T-helper 1 cell treated with Interleukin-12 subunit alpha and Interleukin-12 subunit beta and Interleukin-4 antibody, amounts not matched to agents 30 μg/mL and 1 μg/mL, for 36 hours (primary cell): ENCODE data around the gene TCP1.
"Not testable (repeated sequence)": the region's sequence is repeated elsewhere in the genome, so short reads cannot be mapped to it uniquely, and the experiment has no call there.

Source experiments
- H3K27ac Mint-ChIP-seq: one replicate; pipeline ENCODE4 v1.8.0; 2021; ENCODE audit warnings: mild to moderate bottlenecking, mixed read lengths
- H3K27me3 Mint-ChIP-seq: one replicate; pipeline ENCODE4 v1.8.0; 2021; ENCODE audit warnings: low read depth, mixed read lengths
- H3K36me3 Mint-ChIP-seq: one replicate; pipeline ENCODE4 v1.8.0; 2021; ENCODE audit warnings: low read depth, mixed read lengths
- H3K4me1 Mint-ChIP-seq: one replicate; pipeline ENCODE4 v1.8.0; 2021; ENCODE audit warnings: low read depth, mixed read lengths
- H3K4me3 Mint-ChIP-seq: one replicate; pipeline ENCODE4 v1.8.0; 2021; ENCODE audit warnings: mild to moderate bottlenecking, moderate library complexity, mixed read lengths
- H3K9me3 Mint-ChIP-seq: one replicate; pipeline ENCODE4 v1.8.0; 2021; ENCODE audit warnings: mixed read lengths

Gene TCP1

DNA sequence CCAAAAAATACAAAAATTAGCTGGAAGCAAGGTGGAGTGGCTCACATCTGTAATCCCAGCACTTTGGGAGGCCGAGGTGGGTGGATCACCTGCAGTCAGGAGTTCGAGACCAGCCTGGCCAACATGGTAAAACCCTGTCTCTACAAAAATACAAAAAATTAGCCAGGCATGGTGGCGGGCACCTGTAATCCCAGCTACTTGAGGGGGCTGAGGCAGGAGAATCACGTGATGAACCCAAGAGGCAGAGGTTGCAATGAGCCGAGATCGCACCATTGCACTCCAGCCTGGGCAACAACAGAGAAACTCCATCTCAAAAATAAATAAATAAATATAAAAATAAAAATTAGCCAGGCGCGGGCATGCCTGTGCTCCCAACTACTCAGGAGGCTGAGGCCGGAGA is 35.3 kb upstream of the TCP1 start:
- H3K27me3 Mint-ChIP-seq, H3K4me3 Mint-ChIP-seq, H3K36me3 Mint-ChIP-seq, H3K9me3 Mint-ChIP-seq, H3K27ac Mint-ChIP-seq: not testable (repeated sequence)
- H3K4me1 Mint-ChIP-seq = peaks cover 14% of the 10 kb centered on the region

DNA sequence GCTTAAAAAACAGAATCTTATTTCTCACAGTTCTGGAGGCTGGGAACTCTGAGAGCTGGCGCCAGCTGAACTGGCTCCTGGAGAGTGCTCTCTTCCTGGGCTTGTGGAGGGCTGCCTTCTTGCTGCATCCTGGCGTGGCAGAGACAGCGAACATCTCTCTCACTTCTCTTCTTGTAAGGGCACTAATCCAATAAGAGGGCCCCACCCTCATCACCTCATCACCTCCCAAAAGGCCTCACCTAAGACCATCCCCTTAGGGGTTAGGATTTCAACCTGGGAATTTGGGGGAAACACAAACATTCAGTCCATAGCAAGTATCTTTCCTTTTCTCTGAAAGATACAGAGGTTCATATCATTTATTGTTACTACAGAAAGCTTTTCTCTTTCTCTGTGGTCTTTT is 34.6 kb upstream of the TCP1 start:
- Mint-ChIP-seq H3K9me3 (no peaks in the 10 kb centered on the region), H3K36me3 (no peaks in the 10 kb centered on the region), H3K4me1 (peaks cover 16% of the 10 kb centered on the region), H3K27ac (no peak overlapping the region), H3K27me3 (no peaks in the 10 kb centered on the region), H3K4me3 (no peak overlapping the region)

DNA sequence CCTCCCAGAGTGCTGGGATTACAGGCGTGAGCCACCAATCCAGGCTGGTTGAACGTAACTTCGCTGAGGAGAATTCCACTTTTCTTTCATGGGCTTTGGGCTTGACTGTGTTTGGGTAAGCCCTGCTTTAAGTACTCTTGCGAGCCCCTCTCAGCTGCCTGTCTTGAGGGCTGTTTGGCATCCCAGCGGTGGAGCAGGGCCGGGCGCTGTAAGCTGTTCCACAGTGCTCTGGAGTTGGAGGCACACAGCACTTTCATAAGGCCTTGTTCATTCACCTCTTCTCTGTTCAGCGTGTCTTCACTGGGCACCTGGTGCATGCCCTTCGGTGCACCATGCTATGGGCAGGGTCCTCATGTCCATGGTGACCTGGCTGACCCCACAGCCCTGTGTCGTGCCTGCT is 32.3 kb upstream of the TCP1 start:
- Mint-ChIP-seq H3K9me3 (no peaks in the 10 kb centered on the region), H3K4me3 (no peak overlapping the region), H3K27ac (no peak overlapping the region), H3K36me3 (no peaks in the 10 kb centered on the region), H3K27me3 (no peaks in the 10 kb centered on the region), H3K4me1 (peaks cover 14% of the 10 kb centered on the region)

DNA sequence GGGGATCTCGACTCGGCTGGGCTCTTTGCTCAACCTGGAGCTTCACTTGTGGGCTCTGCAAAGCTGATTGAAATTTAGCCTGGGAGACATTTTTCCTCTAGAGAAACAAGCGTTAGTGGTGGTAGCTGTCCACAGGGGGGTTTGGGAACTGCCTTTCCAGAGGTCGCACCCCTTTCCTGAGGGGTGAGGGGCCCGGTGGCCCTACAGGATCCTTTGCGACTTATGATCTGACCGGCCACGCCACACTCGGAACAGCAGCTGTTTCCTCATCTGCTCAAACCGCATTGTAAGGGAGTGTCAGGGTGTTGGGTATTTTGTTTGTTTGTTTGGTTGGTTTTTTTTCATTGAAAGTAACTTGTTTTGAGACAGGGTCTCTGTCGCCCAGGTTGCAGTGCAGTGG is 31.7 kb upstream of the TCP1 start:
- no peaks in the 10 kb centered on the region for H3K9me3 Mint-ChIP-seq
- no peaks in the 10 kb centered on the region for H3K27me3 Mint-ChIP-seq
- H3K36me3 Mint-ChIP-seq = no peaks in the 10 kb centered on the region
- H3K4me3 Mint-ChIP-seq = no peak overlapping the region
- peaks cover 14% of the 10 kb centered on the region for H3K4me1 Mint-ChIP-seq
- no peak overlapping the region for H3K27ac Mint-ChIP-seq

DNA sequence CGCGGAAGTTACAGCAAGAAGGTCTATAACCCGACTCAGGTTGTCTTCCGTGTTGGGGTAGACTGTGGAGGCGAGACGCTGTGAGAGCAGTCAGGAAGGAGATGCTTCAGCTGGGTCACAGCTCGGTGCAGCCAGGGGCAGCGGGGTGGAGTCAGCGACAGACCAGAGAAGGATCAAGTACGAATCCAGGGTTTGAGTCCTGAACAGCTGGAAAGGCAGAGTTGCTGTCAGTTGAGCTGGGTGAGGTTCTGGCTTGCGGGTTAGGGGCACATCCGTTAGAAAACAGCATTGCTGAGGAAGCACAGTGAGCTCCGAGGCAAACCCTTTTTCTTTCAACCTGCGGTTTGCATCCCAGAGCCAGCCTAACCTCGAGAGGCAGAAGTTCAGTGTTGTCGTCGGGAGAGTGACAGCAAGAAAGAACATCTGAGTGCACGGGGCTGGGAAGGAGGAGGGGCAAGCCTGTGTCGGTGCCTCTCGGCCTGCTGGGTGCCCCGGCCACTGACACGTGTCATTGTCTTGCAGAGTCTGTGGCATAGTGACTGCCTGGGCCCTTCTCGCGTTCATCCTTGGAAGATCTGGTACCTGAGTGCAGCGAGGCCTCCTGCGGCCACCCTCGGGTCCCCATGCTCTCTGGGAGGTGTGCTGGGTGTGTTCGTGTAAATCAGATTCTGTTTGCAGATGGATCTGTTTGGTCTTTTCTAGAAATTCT is 30.7 kb upstream of the TCP1 start:
- H3K36me3 Mint-ChIP-seq = no peaks in the 10 kb centered on the region
- H3K27ac Mint-ChIP-seq = peak overlapping the region; percentile 89
- H3K4me1 Mint-ChIP-seq = peaks cover 14% of the 10 kb centered on the region
- no peaks in the 10 kb centered on the region for H3K9me3 Mint-ChIP-seq
- peak overlapping the region; percentile 76 for H3K4me3 Mint-ChIP-seq
- H3K27me3 Mint-ChIP-seq = no peaks in the 10 kb centered on the region

DNA sequence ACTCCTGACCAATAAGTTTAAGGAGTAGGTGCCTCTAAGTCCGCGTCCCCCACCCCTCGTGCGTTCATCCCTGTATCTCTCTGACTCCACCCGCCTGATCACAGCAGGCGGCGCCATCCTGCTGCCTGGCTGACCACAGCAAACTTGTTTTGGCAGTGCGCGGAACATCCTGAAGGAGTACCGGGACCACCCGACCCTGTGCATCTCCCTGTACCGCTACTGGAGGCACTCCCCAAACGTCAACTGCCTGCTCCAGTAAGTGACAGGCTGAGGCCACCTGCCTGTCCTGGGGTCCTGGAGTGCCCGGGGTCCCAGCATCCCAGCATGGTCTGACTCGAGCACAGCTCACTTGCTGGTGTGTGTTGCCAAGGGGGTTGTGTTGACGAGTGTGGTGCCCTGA is 29.7 kb upstream of the TCP1 start:
- peak overlapping the region; percentile 76 for H3K4me3 Mint-ChIP-seq
- H3K36me3 Mint-ChIP-seq = no peaks in the 10 kb centered on the region
- H3K27ac Mint-ChIP-seq = peak overlapping the region; percentile 89
- H3K4me1 Mint-ChIP-seq = peaks cover 14% of the 10 kb centered on the region
- H3K9me3 Mint-ChIP-seq = no peaks in the 10 kb centered on the region
- no peaks in the 10 kb centered on the region for H3K27me3 Mint-ChIP-seq

DNA sequence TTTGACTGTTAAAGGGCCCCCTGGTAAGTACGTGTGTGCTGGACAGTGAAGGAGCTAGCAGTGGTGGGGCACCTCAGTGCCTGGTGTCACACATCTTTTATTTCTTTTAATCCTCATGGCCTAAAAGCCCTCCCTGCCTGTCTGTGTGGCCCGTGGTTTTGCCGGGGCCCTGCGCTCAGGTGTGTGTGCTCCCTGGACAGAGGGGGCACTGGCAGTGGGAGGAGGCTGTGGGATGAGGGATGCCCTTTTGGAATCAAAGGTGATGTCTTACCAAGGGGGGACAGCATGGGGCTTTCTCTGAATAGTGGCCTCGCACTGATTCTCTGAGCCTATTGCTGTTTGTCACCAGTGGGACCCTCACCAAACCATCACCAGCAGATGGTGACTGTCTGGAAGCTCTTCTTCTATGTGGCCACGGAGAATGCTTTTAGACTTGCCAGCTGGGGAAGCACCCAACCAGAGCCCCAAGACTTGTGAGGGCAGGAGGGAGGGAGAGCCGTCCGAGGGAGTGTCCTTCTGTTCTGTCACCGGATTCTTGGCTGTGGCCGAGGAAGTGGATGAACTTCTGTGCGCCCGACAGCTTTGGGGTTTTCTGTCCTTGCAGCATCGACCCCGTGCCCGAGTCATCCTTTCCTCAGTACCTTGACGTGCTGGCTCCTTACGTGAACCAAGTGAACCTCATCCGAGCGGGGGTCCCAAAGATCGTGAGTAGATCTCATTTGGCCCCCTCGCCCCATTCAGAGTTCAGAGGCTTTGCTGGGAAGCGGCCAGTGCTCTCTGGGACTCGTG is 28.7 kb upstream of the TCP1 start:
- Mint-ChIP-seq H3K4me3 (no peak overlapping the region), H3K27me3 (no peaks in the 10 kb centered on the region), H3K27ac (no peak overlapping the region), H3K36me3 (no peaks in the 10 kb centered on the region), H3K9me3 (no peaks in the 10 kb centered on the region), H3K4me1 (peaks cover 14% of the 10 kb centered on the region)

DNA sequence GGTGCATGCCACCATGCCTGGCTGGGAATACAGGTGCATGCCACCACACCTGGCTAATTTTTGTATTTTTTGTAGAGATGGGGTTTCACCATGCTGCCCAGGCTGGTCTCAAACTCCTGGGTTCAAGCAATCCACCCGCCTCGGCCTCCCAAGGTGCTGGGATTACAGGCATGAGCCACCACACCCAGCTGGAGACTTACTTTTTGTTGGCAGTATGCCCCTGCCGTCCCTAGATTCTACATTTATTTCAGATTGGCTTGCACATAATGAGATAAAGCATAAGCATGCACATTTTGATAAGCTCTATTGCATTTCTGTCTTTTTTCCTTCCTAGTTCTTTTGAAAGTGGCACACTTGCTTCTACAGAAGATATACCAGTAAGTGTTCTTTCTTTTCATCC is 27.4 kb upstream of the TCP1 start:
- H3K4me3 Mint-ChIP-seq, H3K27me3 Mint-ChIP-seq, H3K9me3 Mint-ChIP-seq, H3K27ac Mint-ChIP-seq, H3K36me3 Mint-ChIP-seq: not testable (repeated sequence)
- H3K4me1 Mint-ChIP-seq = peaks cover 14% of the 10 kb centered on the region

DNA sequence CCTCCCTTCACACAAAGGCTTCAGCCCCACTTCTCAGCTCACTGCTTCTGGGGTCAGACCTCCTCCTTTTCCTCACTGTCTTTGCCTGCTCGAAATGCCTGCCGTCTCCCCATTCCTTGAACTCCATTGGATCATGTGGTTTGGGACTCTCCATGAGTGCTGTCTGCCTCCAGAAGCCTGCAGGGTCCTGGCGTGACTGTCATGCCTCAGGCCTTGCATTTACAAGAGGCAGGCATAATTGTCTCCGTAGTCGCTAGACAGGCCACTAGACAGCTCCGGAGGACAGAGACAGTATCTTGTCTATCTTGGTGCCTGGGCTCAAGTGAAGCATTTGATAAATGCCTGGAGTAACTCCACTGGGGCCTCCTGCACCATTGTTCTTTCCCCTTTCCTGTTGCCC is 26.0 kb upstream of the TCP1 start:
- Mint-ChIP-seq H3K4me3 (no peak overlapping the region), H3K4me1 (peaks cover 11% of the 10 kb centered on the region), H3K27me3 (no peaks in the 10 kb centered on the region), H3K27ac (peak overlapping the region; percentile 54), H3K9me3 (no peaks in the 10 kb centered on the region), H3K36me3 (no peaks in the 10 kb centered on the region)

DNA sequence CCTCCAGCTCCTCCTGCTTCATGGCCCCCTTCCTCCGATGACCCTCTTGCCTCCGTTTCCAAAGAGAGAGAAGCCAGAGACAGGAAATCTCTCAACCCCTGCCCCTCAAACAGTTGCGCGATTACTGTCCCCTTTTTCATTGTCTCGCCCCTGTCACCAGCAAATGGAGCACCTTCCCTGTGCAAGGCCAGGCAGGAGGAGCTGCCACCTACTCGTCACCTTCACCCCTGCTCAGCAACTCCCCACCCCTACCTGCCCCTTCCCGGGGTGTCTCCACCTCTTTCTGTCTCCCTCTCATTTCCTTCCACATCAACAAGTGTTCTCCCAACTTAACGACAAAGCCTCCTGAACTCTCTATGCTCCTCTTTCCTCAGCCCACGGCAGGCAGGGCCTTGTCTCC is 24.4 kb upstream of the TCP1 start:
- H3K4me3 Mint-ChIP-seq = no peak overlapping the region
- no peaks in the 10 kb centered on the region for H3K9me3 Mint-ChIP-seq
- no peaks in the 10 kb centered on the region for H3K36me3 Mint-ChIP-seq
- H3K27me3 Mint-ChIP-seq = no peaks in the 10 kb centered on the region
- H3K4me1 Mint-ChIP-seq = no peaks in the 10 kb centered on the region
- no peak overlapping the region for H3K27ac Mint-ChIP-seq

DNA sequence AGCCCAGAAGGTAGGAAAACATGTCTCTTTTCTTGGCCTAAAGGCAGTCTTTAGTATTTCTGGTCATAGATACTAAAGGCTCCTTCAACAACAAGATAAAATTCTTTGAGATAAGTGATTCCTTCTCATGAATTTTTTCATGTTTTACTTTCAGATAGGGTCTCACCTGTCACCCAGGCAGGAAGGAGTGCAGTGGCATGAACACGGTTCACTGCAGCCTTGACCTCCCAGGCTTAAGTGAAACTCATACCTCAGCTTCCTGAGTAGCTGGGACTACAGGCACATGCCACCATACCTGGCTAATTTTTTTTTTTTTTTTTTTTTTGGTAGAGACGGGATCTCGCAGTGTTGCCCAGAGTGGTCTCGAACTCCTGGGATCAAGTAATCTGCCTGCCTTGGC is 19.7 kb upstream of the TCP1 start:
- Mint-ChIP-seq H3K27ac (no peak overlapping the region), H3K4me1 (no peaks in the 10 kb centered on the region), H3K36me3 (no peaks in the 10 kb centered on the region), H3K4me3 (no peak overlapping the region), H3K27me3 (no peaks in the 10 kb centered on the region), H3K9me3 (no peaks in the 10 kb centered on the region)

DNA sequence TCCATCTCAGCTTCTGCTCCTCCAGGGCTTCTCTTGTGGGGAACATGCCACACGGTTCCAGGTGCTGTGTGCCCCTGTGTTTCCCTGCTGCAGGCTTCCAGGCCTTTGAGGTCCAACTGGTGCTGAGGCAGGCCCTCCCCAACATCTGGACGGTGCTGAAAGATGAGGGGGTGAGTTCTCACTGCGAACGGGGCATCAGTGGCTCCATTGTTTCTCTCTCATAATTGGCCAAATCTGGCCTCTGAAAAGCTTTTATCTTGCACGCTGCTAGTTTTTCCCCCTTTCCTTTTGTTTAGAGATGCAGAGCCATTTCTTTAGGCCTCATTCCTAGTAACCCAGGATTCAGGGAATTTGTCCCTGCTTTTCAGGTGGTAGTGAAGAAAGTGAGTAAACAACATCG is 19.2 kb upstream of the TCP1 start:
- H3K36me3 Mint-ChIP-seq = no peaks in the 10 kb centered on the region
- H3K9me3 Mint-ChIP-seq = no peaks in the 10 kb centered on the region
- no peaks in the 10 kb centered on the region for H3K4me1 Mint-ChIP-seq
- H3K27me3 Mint-ChIP-seq = no peaks in the 10 kb centered on the region
- H3K27ac Mint-ChIP-seq = no peak overlapping the region
- no peak overlapping the region for H3K4me3 Mint-ChIP-seq

DNA sequence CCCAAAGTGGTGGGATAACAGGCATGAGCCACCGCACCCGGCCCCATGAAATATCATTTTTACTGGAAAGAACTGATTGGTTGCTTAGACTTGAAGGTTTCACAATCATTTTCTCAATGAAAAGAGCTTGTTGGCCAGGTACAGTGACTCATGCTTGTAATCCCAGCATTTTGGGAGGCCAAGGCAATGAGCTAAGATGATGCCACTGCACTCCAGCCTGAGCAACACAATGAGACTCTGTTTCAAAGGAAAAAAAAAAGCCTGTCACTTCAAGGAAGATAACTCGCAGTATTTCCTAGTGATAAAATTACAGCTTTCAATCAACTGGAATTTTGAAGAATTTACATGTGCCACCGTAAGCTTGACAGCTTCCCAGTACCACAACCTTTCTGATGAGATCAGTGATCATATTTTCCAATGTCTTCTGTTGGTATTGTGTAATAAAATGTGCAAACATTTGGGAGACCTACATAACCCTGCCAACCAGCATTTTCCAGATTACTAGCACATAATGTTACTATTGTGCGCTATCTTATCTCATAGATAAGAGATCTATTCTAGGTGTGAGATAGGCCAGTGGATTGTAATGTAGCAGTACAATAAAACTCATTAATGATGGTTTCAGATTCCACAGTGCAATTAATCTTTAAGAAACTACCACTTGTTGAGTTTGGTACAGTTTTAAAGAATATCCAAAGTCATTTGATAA is 17.9 kb upstream of the TCP1 start:
- no peak overlapping the region for H3K4me3 Mint-ChIP-seq
- H3K4me1 Mint-ChIP-seq = no peaks in the 10 kb centered on the region
- no peak overlapping the region for H3K27ac Mint-ChIP-seq
- H3K27me3 Mint-ChIP-seq = no peaks in the 10 kb centered on the region
- H3K36me3 Mint-ChIP-seq = no peaks in the 10 kb centered on the region
- no peaks in the 10 kb centered on the region for H3K9me3 Mint-ChIP-seq

DNA sequence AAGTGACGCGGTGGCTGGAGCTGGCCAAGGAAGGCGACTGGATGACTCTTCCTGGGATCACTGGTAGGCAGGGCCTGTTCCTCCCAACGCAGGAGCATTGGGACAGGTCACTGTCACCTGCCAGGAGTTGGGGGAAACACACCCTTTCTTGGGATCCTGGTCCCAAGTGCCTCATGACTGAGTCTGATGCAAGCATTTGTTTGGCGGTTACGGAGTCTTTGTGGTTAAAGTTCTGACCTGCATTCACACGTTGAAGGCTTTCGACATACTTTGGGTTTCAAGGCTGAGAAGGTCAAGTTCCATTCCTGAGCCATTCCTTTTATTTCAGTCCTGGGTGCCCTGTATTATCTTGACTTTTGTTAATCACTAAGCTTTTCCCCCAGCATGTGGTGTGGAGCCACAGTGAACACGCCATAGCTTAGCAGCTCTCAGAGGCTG is 16.6 kb upstream of the TCP1 start:
- no peaks in the 10 kb centered on the region for H3K9me3 Mint-ChIP-seq
- no peaks in the 10 kb centered on the region for H3K27me3 Mint-ChIP-seq
- H3K4me1 Mint-ChIP-seq = no peaks in the 10 kb centered on the region
- H3K4me3 Mint-ChIP-seq = no peak overlapping the region
- no peaks in the 10 kb centered on the region for H3K36me3 Mint-ChIP-seq
- no peak overlapping the region for H3K27ac Mint-ChIP-seq

DNA sequence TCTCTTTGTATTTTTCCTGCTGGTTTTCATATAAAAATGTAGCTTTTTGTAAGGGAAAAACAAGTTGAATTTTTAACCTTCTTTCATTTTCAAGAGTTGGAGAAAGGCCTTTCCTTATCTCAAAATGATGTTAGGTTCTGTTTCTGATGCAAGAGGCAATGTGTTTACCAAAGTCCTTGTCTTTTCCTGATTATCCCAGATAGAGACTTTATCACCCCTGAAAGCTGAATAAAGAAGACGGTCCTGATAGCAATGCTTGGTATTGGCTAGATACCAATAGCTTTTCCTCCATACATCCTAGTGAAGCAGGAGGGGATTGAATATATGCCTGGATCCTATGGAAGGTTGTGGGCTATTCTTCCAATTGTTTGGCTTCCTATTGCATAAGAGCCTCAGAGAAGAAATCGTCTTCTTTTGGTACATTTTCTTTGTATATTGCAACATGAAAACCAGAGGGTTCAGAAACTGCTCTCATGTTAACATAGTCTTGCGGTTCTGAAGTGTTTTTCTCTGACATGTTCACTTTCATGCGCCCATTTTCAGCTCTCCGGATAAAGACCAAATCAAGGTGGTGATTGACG is 16.1 kb upstream of the TCP1 start:
- no peaks in the 10 kb centered on the region for H3K36me3 Mint-ChIP-seq
- H3K27ac Mint-ChIP-seq = no peak overlapping the region
- H3K9me3 Mint-ChIP-seq = no peaks in the 10 kb centered on the region
- H3K27me3 Mint-ChIP-seq = no peaks in the 10 kb centered on the region
- H3K4me1 Mint-ChIP-seq = no peaks in the 10 kb centered on the region
- H3K4me3 Mint-ChIP-seq = no peak overlapping the region
